HCT116 (cell line): Measurements from ENCODE around the gene TRIAP1. TPM values are rescaled to one million over a fixed set of nuclear protein-coding genes. Genes with fewer than 3 reads are reported as not detected.
A peak's percentile ranks its signal among the peaks of the same experiment; 100 is the strongest.

Source experiments
- ATF3 ChIP-seq: IDR thresholded peaks from 2 replicates; pipeline ENCODE4 v1.6.1; 2012
- CBX3 ChIP-seq: IDR thresholded peaks from 2 replicates; pipeline ENCODE4 v1.6.1; 2012; ENCODE audit warnings: low read depth
- CEBPB ChIP-seq: IDR thresholded peaks from 2 replicates; pipeline ENCODE4 v1.6.1; 2012; ENCODE audit warnings: low read depth
- CTCF ChIP-seq, 3 experiments: fragments of 200-600 bp in 1 of 3; sonication (generic) in 1 of 3; IDR thresholded peaks in 2 of 3; conservative IDR thresholded peaks in 1 of 3; 2 replicates each; pipeline ENCODE4 v1.5.1; 2012 to 2017; ENCODE audit warnings: low read depth in 2 of 3, low read length in 2 of 3, antibody characterized with exemption in 1 of 3, borderline replicate concordance in 1 of 3, control low read depth in 1 of 3, mild to moderate bottlenecking in 1 of 3, mixed read lengths in 1 of 3, mixed run types in 1 of 3, moderate library complexity in 1 of 3; ENCODE audit not compliant: insufficient read depth in 1 of 3
- EZH2 ChIP-seq: fragments of 200-600 bp; sonication (generic); IDR thresholded peaks from 2 replicates; pipeline ENCODE4 v1.6.1; 2017; ENCODE audit warnings: antibody characterized with exemption, mixed run types
- EZH2phosphoT487 ChIP-seq: fragments of 200-600 bp; IDR thresholded peaks from 2 replicates; pipeline ENCODE4 v1.6.1; 2018; ENCODE audit warnings: antibody characterized with exemption, borderline replicate concordance
- FOSL1 ChIP-seq: IDR thresholded peaks from 2 replicates; pipeline ENCODE4 v1.6.1; 2012; ENCODE audit warnings: low read depth
- MAX ChIP-seq: IDR thresholded peaks from 2 replicates; pipeline ENCODE4 v1.6.1; 2012
- POLR2AphosphoS5 ChIP-seq: IDR thresholded peaks from 2 replicates; pipeline ENCODE4 v1.6.1; 2011; ENCODE audit warnings: mild to moderate bottlenecking, low read depth, low read length, moderate library complexity
- RAD21 ChIP-seq: IDR thresholded peaks from 2 replicates; pipeline ENCODE4 v1.6.1; 2012; ENCODE audit warnings: low read depth, mild to moderate bottlenecking
- ZBTB33 ChIP-seq: IDR thresholded peaks from 2 replicates; pipeline ENCODE4 v1.6.1; 2011; ENCODE audit warnings: mild to moderate bottlenecking, low read length, moderate library complexity; ENCODE audit not compliant: insufficient replicate concordance; ENCODE audit errors: extremely low read depth
- total RNA-seq: library from RNA; stranded (reverse); gene quantifications from one replicate; pipeline ENCODE4 v1.2.1, GENCODE V29; 2021; ENCODE audit not compliant: unreplicated experiment

TRIAP1 gene
- total RNA-seq, 1 experiment from 2014 or later, result 40.3 TPM

GRCh38 chr12:120469450-120470149, 23.4 kb upstream of the TRIAP1 start, which contains the start of gene SRSF9 (continued):
- TF ChIP-seq ZBTB33, result peak; percentile 11
- TF ChIP-seq MAX, result no peak
- TF ChIP-seq EZH2, result no peak
- TF ChIP-seq CTCF (IDR thresholded peaks at IDR 0.05 in 2 of 3, conservative IDR thresholded peaks at IDR 0.05 in 1 of 3; ENCODE audit: borderline replicate concordance in 1 of 3, insufficient read depth in 1 of 3, low read depth in 2 of 3, low read length in 2 of 3), result peak in 2 of 3 experiments; percentile 71 to 90; a peak in 4 of 6 replicates
- TF ChIP-seq FOSL1, result no peak
- no peak for TF ChIP-seq CEBPB
- no peak for TF ChIP-seq EZH2phosphoT487
- TF ChIP-seq CBX3, result no peak
- peak; percentile 94 for TF ChIP-seq POLR2AphosphoS5
- TF ChIP-seq RAD21, result no peak
- TF ChIP-seq ATF3, result no peak
